ENCODE measurements around the gene EIF5A. TPM values are rescaled to one million over a fixed set of nuclear protein-coding genes. Genes with fewer than 3 reads are reported as not detected.
A peak's percentile ranks its signal among the peaks of the same experiment; 100 is the strongest.

EIF5A gene
- total and polyA plus RNA-seq, 2 donors, result 305 to 324 TPM

- H3K4me1 ChIP-seq (ENCODE audit: control insufficient read depth in 2 of 2, insufficient read depth in 2 of 2, low read length in 2 of 2), result peaks cover 15 to 31% of the 10 kb centered on the region in 2 donors
- peaks cover 0 to 3% of the 10 kb centered on the region in 2 donors for H3K9me3 ChIP-seq (ENCODE audit: control insufficient read depth in 2 of 2, insufficient read depth in 1 of 2, low read length in 1 of 2)
- H3K27me3 ChIP-seq (ENCODE audit: control insufficient read depth in 2 of 2, insufficient read depth in 1 of 2, low read length in 1 of 2), result peaks cover 39 to 70% of the 10 kb centered on the region in 2 donors
- 10% methylated on average over 64 of the region's 64 CpGs for WGBS
- peak within 1 kb of the TSS; percentile 8 to 45 for H3K4me3 ChIP-seq (ENCODE audit: low read length in 2 of 2)
- DNase-seq (ENCODE audit: low read depth in 6 of 9, low spot score in 9 of 9), result peak in 1 of 9 donors; percentile 26
- H3K27ac ChIP-seq (ENCODE audit: low read depth in 1 of 2, low read length in 1 of 2), result peak within 1 kb of the TSS in 1 of 2 donors; percentile 60
- peaks cover 21 to 25% of the 10 kb centered on the region in 2 donors for H3K36me3 ChIP-seq (ENCODE audit: control insufficient read depth in 2 of 2, insufficient read depth in 2 of 2, low read length in 1 of 2)
These were observed 45.1 kb upstream of the EIF5A start, which contains the start of gene CLDN7 for GRCh38 chr17:7262192-7262934. CLDN7 (minus strand) TSS chr17:7262478; CDS start chr17:7262043, 435 bp downstream.

- peaks cover 17 to 18% of the 10 kb centered on the region in 2 donors for H3K36me3 ChIP-seq (ENCODE audit: control insufficient read depth in 2 of 2, insufficient read depth in 2 of 2, low read length in 1 of 2)
- peaks cover 15 to 31% of the 10 kb centered on the region in 2 donors for H3K4me1 ChIP-seq (ENCODE audit: control insufficient read depth in 2 of 2, insufficient read depth in 2 of 2, low read length in 2 of 2)
- H3K27me3 ChIP-seq (ENCODE audit: control insufficient read depth in 2 of 2, insufficient read depth in 1 of 2, low read length in 1 of 2), result peaks cover 39 to 76% of the 10 kb centered on the region in 2 donors
- peaks cover 0 to 3% of the 10 kb centered on the region in 2 donors for H3K9me3 ChIP-seq (ENCODE audit: control insufficient read depth in 2 of 2, insufficient read depth in 1 of 2, low read length in 1 of 2)
- peak overlapping the region in 1 of 2 donors; percentile 18 for H3K4me3 ChIP-seq (ENCODE audit: low read length in 2 of 2)
- 6% methylated on average over 26 of the region's 26 CpGs for WGBS
- H3K27ac ChIP-seq (ENCODE audit: low read depth in 1 of 2, low read length in 1 of 2), result peak overlapping the region in 1 of 2 donors; percentile 60
- peak in 1 of 9 donors; percentile 8 for DNase-seq (ENCODE audit: low read depth in 6 of 9, low spot score in 9 of 9)
These were observed 44.3 kb upstream of the EIF5A start for GRCh38 chr17:7262935-7263800.

GRCh38 chr17:7263801-7264078 is 43.7 kb upstream of the EIF5A start:
- WGBS, result 40% methylated on average over 4 of the region's 4 CpGs

GRCh38 chr17:7266784-7267183 is 40.6 kb upstream of the EIF5A start:
- DNase-seq (ENCODE audit: low read depth in 6 of 9, low spot score in 9 of 9), result no peak
- H3K9me3 ChIP-seq (ENCODE audit: control insufficient read depth in 2 of 2, insufficient read depth in 1 of 2, low read length in 1 of 2), result peaks cover 0 to 3% of the 10 kb centered on the region in 2 donors
- no peaks in the 10 kb centered on the region for H3K36me3 ChIP-seq (ENCODE audit: control insufficient read depth in 2 of 2, insufficient read depth in 2 of 2, low read length in 1 of 2)
- WGBS, result 90% methylated on average over 1 of the region's 1 CpG
- no peak overlapping the region for H3K4me3 ChIP-seq (ENCODE audit: low read length in 2 of 2)
- H3K27ac ChIP-seq (ENCODE audit: low read depth in 1 of 2, low read length in 1 of 2), result no peak overlapping the region
- H3K27me3 ChIP-seq (ENCODE audit: control insufficient read depth in 2 of 2, insufficient read depth in 1 of 2, low read length in 1 of 2), result peaks cover 19 to 72% of the 10 kb centered on the region in 2 donors
- peaks cover 8 to 20% of the 10 kb centered on the region in 2 donors for H3K4me1 ChIP-seq (ENCODE audit: control insufficient read depth in 2 of 2, insufficient read depth in 2 of 2, low read length in 2 of 2)

More at GRCh38 chr17:7263801-7264078, 43.7 kb upstream of the EIF5A start:
- Histone ChIP-seq H3K4me3 (ENCODE audit: low read length in 2 of 2) (no peak overlapping the region), H3K4me1 (ENCODE audit: control insufficient read depth in 2 of 2, insufficient read depth in 2 of 2, low read length in 2 of 2) (peaks cover 15 to 31% of the 10 kb centered on the region in 2 donors), H3K27me3 (ENCODE audit: control insufficient read depth in 2 of 2, insufficient read depth in 1 of 2, low read length in 1 of 2) (peaks cover 39 to 80% of the 10 kb centered on the region in 2 donors), H3K27ac (ENCODE audit: low read depth in 1 of 2, low read length in 1 of 2) (no peak overlapping the region), H3K9me3 (ENCODE audit: control insufficient read depth in 2 of 2, insufficient read depth in 1 of 2, low read length in 1 of 2) (peaks cover 0 to 3% of the 10 kb centered on the region in 2 donors), H3K36me3 (ENCODE audit: control insufficient read depth in 2 of 2, insufficient read depth in 2 of 2, low read length in 1 of 2) (peaks cover 12 to 13% of the 10 kb centered on the region in 2 donors)
- no peak for DNase-seq (ENCODE audit: low read depth in 6 of 9, low spot score in 9 of 9)

GRCh38 chr17:7279448-7279847 is 28.0 kb upstream of the EIF5A start:
- H3K27ac ChIP-seq (ENCODE audit: low read depth in 1 of 2, low read length in 1 of 2), result no peak overlapping the region
- no peak for DNase-seq (ENCODE audit: low read depth in 6 of 9, low spot score in 9 of 9)
- 97% methylated on average over 8 of the region's 8 CpGs for WGBS
- H3K9me3 ChIP-seq (ENCODE audit: control insufficient read depth in 2 of 2, insufficient read depth in 1 of 2, low read length in 1 of 2), result peaks cover 0 to 13% of the 10 kb centered on the region in 2 donors
- peaks cover 28 to 56% of the 10 kb centered on the region in 2 donors for H3K27me3 ChIP-seq (ENCODE audit: control insufficient read depth in 2 of 2, insufficient read depth in 1 of 2, low read length in 1 of 2)
- no peaks in the 10 kb centered on the region for H3K36me3 ChIP-seq (ENCODE audit: control insufficient read depth in 2 of 2, insufficient read depth in 2 of 2, low read length in 1 of 2)
- H3K4me1 ChIP-seq (ENCODE audit: control insufficient read depth in 2 of 2, insufficient read depth in 2 of 2, low read length in 2 of 2), result peaks cover 19 to 24% of the 10 kb centered on the region in 2 donors
- H3K4me3 ChIP-seq (ENCODE audit: low read length in 2 of 2), result no peak overlapping the region

- WGBS, result 1% methylated on average over 29 of the region's 29 CpGs
- Histone ChIP-seq H3K4me3 (ENCODE audit: low read length in 2 of 2) (peak overlapping the region; percentile 27 to 35), H3K4me1 (ENCODE audit: control insufficient read depth in 2 of 2, insufficient read depth in 2 of 2, low read length in 2 of 2) (peaks cover 19 to 24% of the 10 kb centered on the region in 2 donors), H3K36me3 (ENCODE audit: control insufficient read depth in 2 of 2, insufficient read depth in 2 of 2, low read length in 1 of 2) (no peaks in the 10 kb centered on the region), H3K27me3 (ENCODE audit: control insufficient read depth in 2 of 2, insufficient read depth in 1 of 2, low read length in 1 of 2) (peaks cover 28 to 66% of the 10 kb centered on the region in 2 donors), H3K9me3 (ENCODE audit: control insufficient read depth in 2 of 2, insufficient read depth in 1 of 2, low read length in 1 of 2) (peaks cover 0 to 13% of the 10 kb centered on the region in 2 donors), H3K27ac (ENCODE audit: low read depth in 1 of 2, low read length in 1 of 2) (peak overlapping the region; percentile 46 to 68)
- DNase-seq (ENCODE audit: low read depth in 6 of 9, low spot score in 9 of 9), result peak; percentile 60 to 90 (median 79)
These were observed 26.8 kb upstream of the EIF5A start for GRCh38 chr17:7280519-7281073.

GRCh38 chr17:7281074-7281952 is 26.1 kb upstream of the EIF5A start, which contains the start of gene SLC2A4:
SLC2A4 (plus strand) TSS chr17:7281718; CDS start chr17:7281935, 217 bp downstream.
- peak in 7 of 9 donors; percentile 58 to 89 (median 77) for DNase-seq (ENCODE audit: low read depth in 6 of 9, low spot score in 9 of 9)
- WGBS, result 1% methylated on average over 71 of the region's 71 CpGs
- Histone ChIP-seq H3K4me3 (ENCODE audit: low read length in 2 of 2) (peak within 1 kb of the TSS; percentile 27 to 35), H3K36me3 (ENCODE audit: control insufficient read depth in 2 of 2, insufficient read depth in 2 of 2, low read length in 1 of 2) (no peaks in the 10 kb centered on the region), H3K4me1 (ENCODE audit: control insufficient read depth in 2 of 2, insufficient read depth in 2 of 2, low read length in 2 of 2) (peaks cover 19 to 24% of the 10 kb centered on the region in 2 donors), H3K9me3 (ENCODE audit: control insufficient read depth in 2 of 2, insufficient read depth in 1 of 2, low read length in 1 of 2) (peaks cover 0 to 13% of the 10 kb centered on the region in 2 donors), H3K27ac (ENCODE audit: low read depth in 1 of 2, low read length in 1 of 2) (peak within 1 kb of the TSS; percentile 46 to 68), H3K27me3 (ENCODE audit: control insufficient read depth in 2 of 2, insufficient read depth in 1 of 2, low read length in 1 of 2) (peaks cover 33 to 70% of the 10 kb centered on the region in 2 donors)
